Measurements from ENCODE around the gene PODN.

DNA sequence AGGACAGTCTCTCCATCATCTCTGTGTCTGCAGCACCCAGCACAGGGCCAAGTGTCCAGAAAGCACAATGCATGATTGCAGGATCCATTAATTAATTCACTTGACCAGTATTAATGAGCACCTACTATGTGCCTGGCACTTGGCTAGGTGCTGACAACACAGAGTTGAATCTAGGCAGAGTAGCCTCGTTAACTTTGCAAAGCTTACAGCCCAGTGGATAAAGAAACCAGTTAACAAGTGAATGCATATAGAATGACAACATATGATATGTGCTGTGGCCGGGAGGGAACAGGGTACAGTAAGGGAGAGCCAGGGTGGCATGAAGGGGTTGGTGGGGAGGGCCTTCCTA is 69.6 kb downstream of the PODN start:
- TF ChIP-seq RARB (CRISPR knock-in tag; IDR thresholded peaks at IDR 0.05) (no peak), CSDC2 (CRISPR knock-in tag; IDR thresholded peaks at IDR 0.05) (no peak)

All from SK-N-SH treated with all-trans-retinoic acid at 6 μM for 48 hours (cell line).